ENCODE results near the gene LMBR1L.

The LMBR1L gene

DNA sequence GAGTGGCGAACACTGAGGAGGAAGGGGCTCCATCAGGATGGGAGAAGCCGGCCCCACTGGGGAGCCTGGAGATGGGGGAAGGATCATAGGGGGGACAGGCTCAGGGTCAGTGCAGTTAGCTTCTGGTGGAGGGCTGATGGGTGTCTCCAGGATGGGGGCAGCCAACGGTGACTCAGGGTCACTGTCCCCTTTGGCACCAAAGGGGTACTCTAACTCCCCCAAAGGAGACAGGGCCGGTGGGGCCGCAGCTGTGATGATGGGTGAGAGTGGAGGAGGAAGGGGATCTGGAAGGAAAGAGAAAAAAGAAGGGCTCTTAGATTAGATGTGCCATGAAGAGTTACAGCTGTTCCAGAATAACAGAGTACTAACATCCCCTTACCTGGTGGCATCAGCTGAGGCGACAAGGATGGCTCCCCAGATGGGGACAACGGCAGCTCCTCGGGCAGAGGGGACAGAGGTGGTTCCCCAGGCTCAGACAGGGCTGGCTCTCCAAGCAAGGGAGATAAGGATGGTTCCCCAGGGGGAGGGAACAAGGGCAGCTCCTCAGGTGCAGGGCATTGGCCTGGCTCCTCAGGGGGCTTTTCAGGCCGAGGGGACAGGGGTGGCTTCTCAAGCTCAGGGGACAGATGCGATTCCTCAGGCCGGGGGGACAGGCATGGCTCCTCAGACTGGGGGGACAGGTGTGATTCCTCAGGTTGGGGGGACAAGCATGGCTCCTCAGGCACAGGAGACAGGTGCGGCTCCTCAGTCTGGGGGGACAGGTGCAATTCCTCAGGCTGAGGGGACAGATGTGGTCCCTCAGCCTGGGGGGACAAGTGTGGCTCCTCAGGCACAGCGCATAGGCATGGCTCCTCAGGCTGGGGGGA, 59.9 kb downstream of the LMBR1L start:
- DNase-seq = no peak

DNA sequence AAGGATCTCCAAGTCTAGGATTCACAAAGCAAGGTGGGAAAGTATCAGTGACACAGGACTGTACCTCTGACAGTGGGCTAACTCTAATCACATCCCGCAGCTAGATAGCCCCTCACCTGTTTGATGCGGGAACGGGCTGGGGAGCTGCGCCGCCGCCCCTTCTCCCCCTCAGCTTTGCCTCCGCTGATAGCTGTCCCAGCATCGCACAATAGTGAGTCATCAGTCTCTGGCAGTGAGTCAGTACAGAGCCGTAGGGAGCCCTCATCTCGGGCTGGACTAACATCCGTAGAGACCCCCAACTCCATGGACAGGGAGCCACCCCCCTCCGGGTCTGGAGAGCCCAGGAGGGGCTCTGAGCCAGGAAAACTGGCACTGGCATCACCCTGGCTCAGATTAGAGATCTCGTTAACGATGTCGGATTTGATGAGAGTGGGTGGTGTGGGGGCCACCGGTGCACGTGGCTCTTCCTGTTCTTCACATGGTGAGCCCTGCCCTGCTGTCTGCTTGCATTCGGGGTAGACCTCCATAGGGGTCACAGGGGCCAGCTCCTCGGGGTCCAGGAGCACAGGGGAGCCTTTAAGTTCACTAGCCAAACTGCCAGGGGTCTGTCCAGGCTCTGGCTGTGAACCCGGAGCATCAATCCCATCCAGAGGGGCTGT, 61.0 kb downstream of the LMBR1L start:
- no peak for DNase-seq

DNA sequence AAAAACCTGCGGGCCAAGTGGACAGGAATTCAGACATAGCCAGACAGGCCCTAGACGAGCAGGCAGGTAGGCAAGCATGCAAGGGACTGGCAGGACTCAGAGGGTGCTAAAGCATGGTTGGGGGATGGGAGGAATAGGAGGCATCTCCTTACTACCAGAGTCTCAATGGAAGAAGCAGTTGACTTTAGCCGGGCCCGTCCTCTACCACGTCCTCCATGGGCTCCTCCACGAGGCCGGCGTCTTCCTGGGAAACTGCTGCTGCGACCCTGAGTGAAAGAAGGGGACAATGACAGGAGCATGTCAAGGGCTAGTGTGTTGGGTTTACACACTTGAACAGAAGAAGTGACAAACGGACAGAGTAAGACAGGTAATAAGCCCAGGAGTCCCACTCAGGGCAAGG, 61.7 kb downstream of the LMBR1L start:
- DNase-seq = no peak
